ENCODE results near the gene PLD6.

The PLD6 gene

GRCh38 chr17:17226451-17227265, 20.5 kb upstream of the PLD6 start:
- DNase-seq: no peak

DNA sequence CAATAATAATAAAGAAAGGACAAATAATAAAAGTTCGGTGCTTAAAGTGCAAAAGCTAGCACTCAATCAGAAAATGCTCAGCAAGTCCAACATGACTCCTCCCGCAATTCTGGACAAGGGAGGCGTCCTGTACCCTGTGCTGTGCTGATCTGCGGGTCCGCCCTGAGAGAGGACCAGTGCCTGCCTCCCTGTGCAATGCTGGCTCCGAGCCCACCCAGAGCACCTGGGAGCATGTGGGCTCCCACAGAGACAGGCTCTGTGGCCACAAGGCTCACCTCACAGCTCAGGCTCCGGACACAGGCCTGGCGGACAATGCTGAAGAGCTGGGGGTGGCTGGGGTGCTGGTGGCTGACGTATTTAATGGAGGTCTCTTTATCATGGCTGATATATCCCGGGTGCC, 19.8 kb upstream of the PLD6 start:
- DNase-seq: no peak

DNA sequence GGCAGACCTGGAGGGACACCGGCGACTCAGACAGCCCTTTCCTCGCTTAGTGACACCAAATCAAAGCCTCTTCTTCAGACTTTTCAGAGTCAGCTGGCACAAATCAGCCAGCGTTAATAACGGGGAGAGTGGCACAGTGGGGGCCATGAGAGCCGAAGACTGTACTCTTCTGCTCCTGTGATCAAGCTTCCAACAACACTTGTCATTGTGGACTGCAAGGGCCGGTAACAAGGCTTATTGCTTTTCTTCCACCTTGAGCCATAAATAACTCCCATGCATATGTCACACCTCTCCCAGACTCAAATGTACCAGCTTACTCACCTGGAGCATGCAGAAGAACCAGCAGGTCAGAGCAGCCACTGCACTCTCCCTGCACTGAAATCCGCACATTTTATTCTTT, 18.0 kb upstream of the PLD6 start:
- DNase-seq: no peak

DNA sequence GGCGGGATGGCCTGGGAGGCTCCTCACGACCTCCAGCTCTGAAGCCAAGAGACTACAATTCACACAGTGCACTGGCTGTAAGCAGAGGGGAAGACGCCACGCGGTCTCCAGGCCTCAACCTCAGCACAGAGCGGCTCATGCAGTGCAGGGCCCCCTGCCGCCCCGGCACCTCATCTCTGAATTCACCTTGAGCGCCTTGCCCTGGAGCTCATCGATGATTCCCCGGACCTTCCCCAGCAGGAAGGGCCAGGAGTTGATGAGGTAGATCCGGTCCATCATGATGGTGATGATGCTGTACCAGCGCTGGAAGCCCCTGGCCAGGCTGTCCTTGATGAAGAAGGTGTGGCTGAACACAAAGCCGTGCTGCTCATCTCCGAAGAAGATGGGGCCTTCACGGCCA, 17.6 kb upstream of the PLD6 start:
- no peak for DNase-seq

DNA sequence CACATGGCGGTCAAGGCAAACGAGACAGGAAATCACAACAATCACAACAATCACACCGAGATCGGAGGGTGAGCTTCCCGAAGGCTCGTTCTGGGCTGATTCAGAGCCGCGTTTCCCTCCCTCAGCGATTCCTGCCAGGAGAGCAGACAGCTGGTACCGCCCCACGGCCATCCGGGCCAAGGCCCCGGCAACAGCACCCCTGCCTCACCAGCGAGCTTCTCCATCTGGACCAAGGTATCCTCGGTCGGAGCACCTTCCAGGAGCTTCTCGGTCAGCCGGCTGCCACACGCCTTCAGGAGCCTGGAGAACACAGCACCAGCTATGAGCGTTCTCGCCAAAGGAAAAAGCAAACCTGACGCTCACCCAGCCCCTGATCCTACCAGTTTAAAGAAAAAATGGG, 15.2 kb upstream of the PLD6 start:
- DNase-seq: no peak

DNA sequence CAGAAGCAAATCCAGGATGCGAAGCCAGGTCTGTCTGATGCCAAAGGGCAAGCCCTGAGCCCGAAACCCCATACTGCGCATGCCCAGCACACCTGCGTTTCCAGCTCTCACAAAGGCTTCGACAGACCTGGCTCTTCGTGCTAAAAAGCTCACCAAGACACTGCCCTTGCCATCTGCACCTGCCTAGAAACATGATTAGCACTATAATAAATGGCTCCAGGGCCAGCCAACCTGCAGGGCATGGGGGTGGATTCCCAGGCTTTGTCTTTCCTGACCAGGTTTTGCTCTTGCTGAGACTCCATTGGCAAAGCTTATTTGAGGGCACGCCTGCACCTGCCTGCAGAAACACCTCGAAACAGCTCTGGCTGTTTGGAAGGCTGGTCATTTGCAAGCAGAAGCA, 14.4 kb upstream of the PLD6 start:
- DNase-seq: no peak

GRCh38 chr17:17217995-17218394, 11.9 kb upstream of the PLD6 start:
- DNase-seq: no peak

DNA sequence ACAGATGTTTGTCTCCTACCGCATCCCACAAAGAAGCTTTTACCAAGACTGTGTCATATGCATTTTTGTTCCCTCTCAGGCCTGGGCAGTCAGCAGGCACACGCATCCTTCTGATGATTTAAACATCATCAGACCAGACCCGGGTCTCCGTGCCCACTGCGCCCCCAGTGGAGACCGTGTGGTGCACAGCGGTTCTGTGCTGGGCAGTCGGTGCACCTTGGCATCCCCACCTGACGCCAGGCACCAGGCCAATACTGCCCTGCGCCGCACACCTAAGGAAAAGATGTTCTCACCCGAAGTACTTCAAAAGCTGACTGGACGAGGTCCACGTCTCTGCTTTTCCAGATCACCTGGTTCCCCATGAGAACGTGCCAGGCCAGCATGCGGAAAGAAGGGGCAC, 10.6 kb upstream of the PLD6 start:
- DNase-seq: no peak

DNA sequence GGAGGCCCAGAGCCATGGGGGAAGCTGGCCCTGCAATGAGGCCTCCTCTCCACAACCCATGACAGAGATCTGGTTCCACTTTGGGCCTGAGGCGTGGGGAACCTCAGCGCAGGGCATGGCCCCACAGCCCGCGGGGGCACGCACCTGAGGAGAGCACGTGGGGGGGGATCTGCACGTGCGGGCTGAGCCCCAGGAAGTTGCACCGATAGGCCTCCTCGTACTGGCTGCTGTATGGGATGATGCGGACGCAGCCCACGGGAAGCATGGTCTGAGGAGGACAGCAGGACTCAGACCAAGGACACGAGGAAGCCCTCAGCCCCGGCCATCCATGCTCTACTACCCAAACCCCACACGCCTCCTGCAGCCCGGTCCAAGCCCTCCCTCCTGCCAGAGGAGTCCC, 10.1 kb upstream of the PLD6 start:
- DNase-seq: no peak

GRCh38 chr17:17215575-17215974, 9.4 kb upstream of the PLD6 start:
- DNase-seq: no peak

DNA sequence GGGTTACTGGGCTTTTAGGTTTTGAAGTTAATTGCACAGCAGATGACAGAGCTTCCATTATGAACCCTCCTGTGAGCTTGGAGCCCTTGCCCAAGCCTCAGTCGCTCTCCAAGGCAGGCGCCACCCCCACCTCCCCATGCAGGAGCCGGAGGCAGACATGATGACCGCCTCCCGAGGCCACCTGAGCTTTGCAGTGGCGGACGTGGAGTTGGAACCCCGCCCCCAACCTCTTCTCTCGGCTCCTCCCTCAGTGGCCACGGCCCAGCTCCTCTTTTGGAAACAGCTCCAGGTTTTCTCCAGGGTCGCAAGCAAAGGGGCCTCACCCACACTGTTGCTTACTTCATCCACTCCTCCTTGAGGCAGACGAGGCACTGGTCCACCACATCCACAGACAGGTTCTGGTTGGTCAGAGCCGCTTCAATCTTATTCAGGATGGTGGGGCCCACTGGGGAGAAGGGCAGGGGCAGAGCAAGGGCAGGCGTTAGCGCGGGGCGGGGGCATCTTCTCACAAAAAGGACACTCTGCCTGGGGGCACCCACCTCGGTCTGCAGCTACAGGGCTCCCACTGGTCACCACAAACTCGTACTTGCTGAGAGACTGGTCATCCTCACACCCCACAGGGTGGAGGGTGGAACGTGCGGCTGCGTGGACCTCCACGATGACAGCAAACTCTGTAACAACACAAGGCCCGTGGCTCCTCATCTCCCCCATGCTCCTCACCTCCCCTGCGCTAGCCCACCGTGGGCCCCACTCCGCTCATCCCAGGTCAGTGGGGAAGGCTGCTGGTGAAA, 8.7 kb upstream of the PLD6 start:
- no peak for DNase-seq

GRCh38 chr17:17213775-17214174, 7.6 kb upstream of the PLD6 start:
- DNase-seq: no peak

DNA sequence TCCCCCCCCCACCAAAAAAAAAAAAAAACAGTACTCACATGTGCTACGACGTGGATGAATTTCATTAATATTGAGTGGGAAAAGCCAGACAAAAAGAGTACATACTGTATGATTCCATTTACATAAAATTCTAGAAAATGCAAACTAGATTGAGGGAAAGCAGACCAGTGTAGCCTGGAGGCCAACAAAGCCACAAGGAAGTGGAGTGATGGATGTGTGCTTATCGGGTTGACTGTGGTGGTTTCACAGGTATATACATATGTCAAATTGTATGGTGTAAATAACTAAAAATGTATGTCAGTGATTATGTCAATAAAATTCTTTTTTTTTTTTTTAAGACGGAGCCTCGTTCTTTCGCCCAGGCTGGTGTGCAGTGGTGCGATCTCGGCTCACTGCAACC, 1.9 kb upstream of the PLD6 start:
- no peak for DNase-seq

- DNase-seq: no peak
Measured at GRCh38 chr17:17206913-17207335, 791 bp upstream of the PLD6 start.

DNA sequence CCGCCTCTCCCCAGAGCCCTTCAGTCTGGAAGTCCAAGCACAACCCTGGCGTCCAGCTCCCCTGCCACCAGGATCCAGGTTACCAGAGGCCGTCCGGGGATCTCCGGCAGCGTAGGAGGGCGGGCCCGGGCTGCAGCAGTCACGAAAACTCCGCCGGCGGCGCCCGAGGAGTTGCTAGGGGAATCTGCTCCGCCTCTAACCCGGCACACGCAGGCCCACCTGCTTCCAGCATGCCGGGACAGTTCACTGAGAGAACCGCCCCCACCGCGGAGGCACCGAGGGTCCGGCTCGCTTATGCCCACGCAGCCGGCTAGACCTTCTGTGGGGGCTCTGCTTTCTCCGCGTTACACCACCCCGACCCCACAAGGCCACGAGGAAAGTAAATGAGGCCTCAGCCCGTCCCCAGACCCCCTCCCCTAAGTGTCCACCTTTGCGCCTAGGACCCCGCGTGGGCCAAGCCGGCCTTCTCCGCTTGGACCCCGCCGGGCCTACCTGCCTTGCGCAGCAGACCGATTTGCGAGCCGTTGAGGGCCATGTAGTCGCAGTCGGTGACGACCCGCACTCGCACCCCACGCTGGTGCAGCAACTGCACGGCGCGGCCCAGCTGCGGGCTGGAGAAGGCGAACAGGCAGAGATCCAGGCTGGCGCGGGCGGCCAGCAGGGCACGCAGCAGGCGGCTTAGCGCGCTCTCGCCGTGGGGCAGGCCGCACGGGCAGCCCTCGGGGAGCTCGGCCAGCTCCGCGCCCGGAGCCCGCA, 587 bp downstream of the PLD6 start:
- DNase-seq: peak; percentile 56

- DNase-seq: no peak
Measured at GRCh38 chr17:17204635-17205231, 1.4 kb downstream of the PLD6 start.

- no peak for DNase-seq
Measured at GRCh38 chr17:17204041-17204591, 2.0 kb downstream of the PLD6 start.

GRCh38 chr17:17203173-17203730, 2.9 kb downstream of the PLD6 start:
- DNase-seq: no peak

GRCh38 chr17:17201907-17202306, 4.2 kb downstream of the PLD6 start:
- no peak for DNase-seq

- DNase-seq: no peak
Measured at GRCh38 chr17:17201271-17201670, 4.9 kb downstream of the PLD6 start.

- DNase-seq: no peak
Measured at GRCh38 chr17:17200831-17201230, 5.3 kb downstream of the PLD6 start.

GRCh38 chr17:17200311-17200710, 5.8 kb downstream of the PLD6 start:
- DNase-seq: no peak

DNA sequence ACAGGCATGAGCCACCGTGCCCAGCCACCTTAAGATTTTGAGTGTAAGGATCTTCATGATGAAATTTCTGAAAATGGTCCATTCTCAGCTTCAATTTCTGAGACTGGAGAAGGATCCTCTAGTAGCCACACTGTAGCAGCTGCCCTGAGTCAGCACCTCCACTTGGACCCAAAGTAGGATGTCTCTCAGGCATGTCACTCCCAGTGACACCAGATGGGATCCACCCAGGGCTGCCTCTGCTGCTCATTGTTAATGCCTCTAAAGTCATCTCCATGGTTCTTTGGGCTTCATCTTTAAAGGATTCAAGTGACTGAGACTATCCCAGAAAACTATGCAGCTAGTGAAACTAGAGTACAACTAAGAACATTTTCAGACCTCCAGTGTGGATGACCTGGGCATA, 7.9 kb downstream of the PLD6 start:
- DNase-seq: no peak
